Fibroblast of lung (primary cell): Measurements from ENCODE around the gene LDLRAD3.

Experiments
- CTCF ChIP-seq, 2 donors: IDR thresholded peaks in 1 of 2; conservative IDR thresholded peaks in 1 of 2; 1 replicate in 1 of 2; 2 replicates in 1 of 2; pipeline ENCODE4 v1.5.1; 2011 to 2012; ENCODE audit warnings: low read length in 2 of 2, control low read depth in 1 of 2, inconsistent platforms in 1 of 2, low read depth in 1 of 2, mild to moderate bottlenecking in 1 of 2
- EZH2 ChIP-seq: IDR thresholded peaks from 2 replicates; pipeline ENCODE4 v1.5.1; 2012; ENCODE audit warnings: low read length, control low read depth, mild to moderate bottlenecking; ENCODE audit errors: missing control alignments

GRCh38 chr11:36273110-36273509, 329.2 kb downstream of the LDLRAD3 start:
- TF ChIP-seq EZH2 (no peak), CTCF (conservative IDR thresholded peaks at IDR 0.05 in 1 of 2, IDR thresholded peaks at IDR 0.05 in 1 of 2; ENCODE audit: low read depth in 1 of 2, low read length in 2 of 2) (no peak)
